K562 (cell line): ENCODE measurements around the gene NFAM1. TPM values are rescaled to one million over a fixed set of nuclear protein-coding genes. Genes with fewer than 3 reads are reported as not detected.

Experiments used
- ATAC-seq: fragments of 200-7000 bp; cut with Tn5 transposase; 3 replicates; pipeline ENCODE4 v1.9.1; 2020; ENCODE audit warnings: moderate library complexity
- BruUV-seq: library from RNA; stranded (reverse); fragments of 400-500 nt; replicated peaks from 2 replicates; lab custom pipeline; 2021; lab: Mats Ljungman, UMichigan
- CTCF ChIA-PET: fragments of 300-600 bp; formaldehyde crosslinking; extraction: SDS; loops from one replicate; lab custom pipeline; 2021; ENCODE audit warnings: low intra/inter-chr PET ratio; lab: Yijun Ruan, JAX
- POLR2A ChIA-PET: fragments of 300-600, 350-650 bp; sonication (Branson Sonifier 250); formaldehyde crosslinking; extraction: SDS; loops from one replicate; lab custom pipeline; 2021; ENCODE audit warnings: antibody characterized with exemption, inconsistent platforms; lab: Yijun Ruan, JAX
- DNase-seq, 4 experiments: peaks; one replicate each; pipeline versions ENCODE4 v3.0.0 to v3.0.0-alpha.2; 2011 to 2018; ENCODE audit warnings: low spot score in 3 of 4, mixed read lengths in 3 of 4; ENCODE audit errors: extremely low read depth in 1 of 4
- FAIRE-seq: peaks from 2 replicates; lab custom pipeline; 2011; peaks lifted over from hg19 to GRCh38; lab: Jason Lieb, UNC
- H2AFZ ChIP-seq: 2 replicates; pipeline ENCODE4 v1.6.0; 2011; ENCODE audit warnings: low read depth, low read length, control low read depth, inconsistent platforms
- H3K27ac ChIP-seq: fragments of 200-600 bp; 3 replicates; pipeline ENCODE4 v1.8.0; 2011; ENCODE audit warnings: low read depth, mild to moderate bottlenecking, control low read depth, inconsistent platforms, low read length, moderate library complexity, mixed read lengths; ENCODE audit errors: extremely low read depth
- H3K27me3 ChIP-seq, 2 experiments: fragments of 300-600 bp in 1 of 2; 2 replicates in 1 of 2; 3 replicates in 1 of 2; pipeline versions ENCODE4 v1.6.0 to v1.8.0; 2011; ENCODE audit warnings: inconsistent platforms in 2 of 2, low read length in 2 of 2, mild to moderate bottlenecking in 1 of 2, mixed read lengths in 1 of 2, moderate library complexity in 1 of 2; ENCODE audit not compliant: control insufficient read depth in 2 of 2, insufficient read depth in 2 of 2
- H3K36me3 ChIP-seq: fragments of 300-600 bp; 3 replicates; pipeline ENCODE4 v1.8.0; 2011; ENCODE audit warnings: mild to moderate bottlenecking, low read length, inconsistent platforms; ENCODE audit not compliant: control insufficient read depth, insufficient read depth
- H3K4me1 ChIP-seq, 2 experiments: fragments of 200-600 bp in 1 of 2; replicated peaks in 1 of 2; 2 replicates in 1 of 2; 3 replicates in 1 of 2; pipeline versions ENCODE4 v1.5.1 to v1.8.0; 2011; ENCODE audit warnings: inconsistent platforms in 2 of 2, low read length in 2 of 2, mild to moderate bottlenecking in 1 of 2, mixed read lengths in 1 of 2, moderate library complexity in 1 of 2; ENCODE audit not compliant: control insufficient read depth in 2 of 2, insufficient read depth in 2 of 2
- H3K4me2 ChIP-seq: 2 replicates; pipeline ENCODE4 v1.6.1; 2011; ENCODE audit warnings: low read length, control low read depth, inconsistent platforms, mixed read lengths; ENCODE audit not compliant: insufficient read depth
- H3K4me3 ChIP-seq: fragments of 200-600 bp; sonication (generic), shearing (Covaris generic); 2 replicates; pipeline ENCODE4 v1.5.1; 2016; ENCODE audit warnings: control low read depth, inconsistent platforms
- H3K79me2 ChIP-seq: fragments of 200-600 bp; 3 replicates; pipeline ENCODE4 v1.8.0; 2011; ENCODE audit warnings: low read length, inconsistent platforms; ENCODE audit not compliant: control insufficient read depth, insufficient read depth
- H3K9ac ChIP-seq, 2 experiments: 2 replicates each; pipeline versions ENCODE4 v1.6.0 to v1.6.1; 2011; ENCODE audit warnings: low read depth in 2 of 2, low read length in 2 of 2, control low read depth in 1 of 2, inconsistent platforms in 1 of 2, mild to moderate bottlenecking in 1 of 2, mixed read lengths in 1 of 2; ENCODE audit not compliant: insufficient read depth in 1 of 2
- H3K9me1 ChIP-seq: one replicate; pipeline ENCODE4 v1.6.0; 2011; ENCODE audit warnings: inconsistent platforms, mild to moderate bottlenecking, low read length, moderate library complexity; ENCODE audit not compliant: control insufficient read depth, insufficient read depth
- H3K9me3 ChIP-seq: replicated peaks from 2 replicates; pipeline ENCODE4 v1.5.1; 2011; ENCODE audit warnings: low read depth, low read length, inconsistent platforms; ENCODE audit not compliant: control insufficient read depth, insufficient read depth
- H4K20me1 ChIP-seq: replicated peaks from 2 replicates; pipeline ENCODE4 v1.6.1; 2011; ENCODE audit warnings: low read length, inconsistent platforms, mixed read lengths; ENCODE audit not compliant: control insufficient read depth, insufficient read depth
- CREB3 ChIP-seq: fragments of 450-650 bp; conservative IDR thresholded peaks from 2 replicates; pipeline ENCODE4 v1.6.1; 2016; ENCODE audit warnings: missing genetic modification characterization, low read depth, mild to moderate bottlenecking, missing compliant biosample characterization, moderate library complexity
- E2F3 ChIP-seq: fragments of 250-450 bp; sonication (Bioruptor Pico); IDR thresholded peaks from 2 replicates; pipeline ENCODE4 v1.4.0; 2020; ENCODE audit warnings: mild to moderate bottlenecking
- GABPB1 ChIP-seq: sonication (generic); formaldehyde crosslinking; IDR thresholded peaks from 2 replicates; pipeline ENCODE4 v1.8.0; 2022; ENCODE audit warnings: mild to moderate bottlenecking, missing genetic modification reagents
- HSF4 ChIP-seq: fragments of 250-450 bp; sonication (Bioruptor Pico); IDR thresholded peaks from 2 replicates; pipeline ENCODE4 v2.1.2; 2022; ENCODE audit warnings: mild to moderate bottlenecking, moderate library complexity, borderline replicate concordance
- IFI16 ChIP-seq: fragments of 250-450 bp; sonication (Bioruptor Pico); IDR thresholded peaks from 2 replicates; pipeline ENCODE4 v2.1.2; 2022; ENCODE audit warnings: mild to moderate bottlenecking, inconsistent platforms
- KDM1A ChIP-seq, 2 experiments: fragments of 450-650 bp; IDR thresholded peaks; 2 replicates each; pipeline ENCODE4 v1.6.1; 2016; ENCODE audit warnings: mild to moderate bottlenecking in 2 of 2
- MCM5 ChIP-seq: fragments of 450-650 bp; IDR thresholded peaks from 2 replicates; pipeline ENCODE4 v1.6.1; 2016; ENCODE audit warnings: low read depth
- NFXL1 ChIP-seq: fragments of 450-650 bp; formaldehyde crosslinking; IDR thresholded peaks from 2 replicates; pipeline ENCODE4 v1.4.0; 2021; ENCODE audit warnings: mild to moderate bottlenecking
- NONO ChIP-seq, 2 experiments: fragments of 200-400 bp in 1 of 2; fragments of 450-650 bp in 1 of 2; formaldehyde crosslinking in 1 of 2; IDR thresholded peaks; 2 replicates each; pipeline ENCODE4 v1.6.1; 2017; ENCODE audit warnings: low read depth in 2 of 2, mild to moderate bottlenecking in 2 of 2, moderate library complexity in 2 of 2, low read length in 1 of 2
- POLR3G ChIP-seq: IDR thresholded peaks from 2 replicates; pipeline ENCODE4 v1.6.1; 2011; ENCODE audit not compliant: insufficient read length, insufficient replicate concordance; ENCODE audit errors: extremely low read depth
- PRMT5 ChIP-seq: sonication (generic); formaldehyde crosslinking; IDR thresholded peaks from 2 replicates; pipeline ENCODE4 v1.5.0; 2020; ENCODE audit warnings: missing genetic modification reagents
- RAD51 ChIP-seq: fragments of 450-650 bp; IDR thresholded peaks from 2 replicates; pipeline ENCODE4 v1.7.1; 2016; ENCODE audit warnings: low read depth, mild to moderate bottlenecking, borderline replicate concordance
- RB1 ChIP-seq: fragments of 450-650 bp; IDR thresholded peaks from 2 replicates; pipeline ENCODE4 v1.6.1; 2017; ENCODE audit warnings: low read depth, mild to moderate bottlenecking
- RBM15 ChIP-seq: fragments of 200-400 bp; formaldehyde crosslinking; IDR thresholded peaks from 2 replicates; pipeline ENCODE4 v1.6.1; 2018; ENCODE audit warnings: mild to moderate bottlenecking, low read length, moderate library complexity; ENCODE audit not compliant: insufficient read depth
- RCOR1 ChIP-seq, 2 experiments: IDR thresholded peaks; 2 replicates each; pipeline ENCODE4 v1.6.1; 2012; ENCODE audit warnings: low read depth in 2 of 2, low read length in 2 of 2, borderline replicate concordance in 1 of 2, improper control_type of control experiment in 1 of 2
- RFX5 ChIP-seq: IDR thresholded peaks from 2 replicates; pipeline ENCODE4 v1.6.1; 2011; ENCODE audit warnings: low read depth, mild to moderate bottlenecking, improper control_type of control experiment, low read length
- RUNX1 ChIP-seq: sonication (generic); IDR thresholded peaks from 2 replicates; pipeline ENCODE4 v1.6.1; 2016; ENCODE audit warnings: antibody characterized with exemption, low read depth
- ZNF184 ChIP-seq: sonication (generic); formaldehyde crosslinking; IDR thresholded peaks from 2 replicates; pipeline ENCODE4 v1.5.0; 2020; ENCODE audit warnings: missing genetic modification reagents
- ZNF507 ChIP-seq: conservative IDR thresholded peaks from 2 replicates; pipeline ENCODE4 v1.6.1; 2017; ENCODE audit warnings: missing genetic modification characterization, missing compliant biosample characterization
- WGBS: fragments of 100-300 bp; shearing (Covaris generic); methylation state at CpG from one replicate; pipeline ENCODE4 v1.1.6; 2016; ENCODE audit warnings: low coverage, mixed read lengths; ENCODE audit not compliant: insufficient coverage; ENCODE audit errors: missing lambda C conversion rate; 5-methylcytosine and 5-hydroxymethylcytosine counted together
- in situ Hi-C: fragments of 300-500 bp; cut with MboI; formaldehyde crosslinking; loops from 4 replicates; pipeline ENCODE4 v1.15.0; 2018; ENCODE audit warnings: inconsistent platforms, mixed read lengths
- intact Hi-C: fragments of 100-400 bp; cut with micrococcal nuclease; formaldehyde crosslinking; loops from 2 replicates; pipeline ENCODE4 v1.14.2; 2022
- polyA plus RNA-seq, 8 experiments: library from polyadenylated mRNA; depleted of rRNA in 4 of 8; stranded (reverse) in 5 of 8; unstranded in 3 of 8; fragments of >200 nt; fragmentation: Nextera tagmentation in 2 of 8; fragmentation: Illumina TruSeq in 1 of 8; extraction: Ambion mirVana in 2 of 8; extraction: Trizol in 1 of 8; gene quantifications; 2 replicates each; pipeline versions ENCODE4 v1.2.1 to v1.2.3, GENCODE V29; 2011 to 2014; ENCODE audit warnings: inconsistent platforms in 1 of 8, missing spikeins in 1 of 8
- total RNA-seq, 7 experiments: library from RNA; depleted of rRNA in 6 of 7; stranded (reverse); fragments of >200 nt in 6 of 7; fragmentation: Illumina TruSeq in 2 of 7; extraction: Trizol in 2 of 7; gene quantifications; 2 replicates each; pipeline versions ENCODE4 v1.2.1 to v1.2.3, GENCODE V29; 2011 to 2021; ENCODE audit warnings: low replicate concordance in 1 of 7

Gene NFAM1
- total and polyA plus RNA-seq, 9 of the 15 experiments (the other 6 are each of a cell fraction or from before 2014, with no cell fraction given): 0.01 to 0.18 (median 0.03) TPM; not detected in 5

GRCh38 chr22:42364604-42365110, 67.5 kb downstream of the NFAM1 start:
- H3K9me1 ChIP-seq: no peaks in the 10 kb centered on the region
- H4K20me1 ChIP-seq: peaks cover 9% of the 10 kb centered on the region; the same call in 1 of the 2 replicates
- no peak for DNase-seq
- BruUV-seq: no TSS peak
- TF ChIP-seq KDM1A (IDR thresholded peaks at IDR 0.05): no peak
- TF ChIP-seq CREB3 (tag): no peak
- no peak for TF ChIP-seq NONO (IDR thresholded peaks at IDR 0.05; ENCODE audit: low read depth in 2 of 2, low read length in 1 of 2)
- TF ChIP-seq RUNX1: no peak
- no peak for TF ChIP-seq ZNF184 (CRISPR knock-in tag)
- TF ChIP-seq RBM15: no peak
- no peak for TF ChIP-seq MCM5
- no peak for TF ChIP-seq RCOR1 (IDR thresholded peaks at IDR 0.05; ENCODE audit: borderline replicate concordance in 1 of 2, low read depth in 2 of 2, low read length in 2 of 2)
- no peak for TF ChIP-seq PRMT5 (CRISPR knock-in tag)
- TF ChIP-seq RAD51: no peak
- TF ChIP-seq GABPB1 (CRISPR knock-in tag): no peak
- TF ChIP-seq RB1: no peak
- no peak for TF ChIP-seq HSF4 (CRISPR knock-in tag)
- TF ChIP-seq E2F3: no peak
- no peak for TF ChIP-seq IFI16 (CRISPR knock-in tag)
- TF ChIP-seq POLR3G: no peak
- no peak for TF ChIP-seq RFX5
- no peak for TF ChIP-seq NFXL1 (CRISPR knock-in tag)
- TF ChIP-seq ZNF507 (tag): no peak
- TF ChIP-seq, all 486 proteins: peak for 0
- Histone ChIP-seq H2AFZ (no peak overlapping the region), H3K4me2 (no peak overlapping the region), H3K9ac (no peak overlapping the region), H3K27ac (no peak overlapping the region), H3K4me3 (no peak overlapping the region), H3K36me3 (no peaks in the 10 kb centered on the region), H3K27me3 (peaks cover 25 to 70% of the 10 kb centered on the region in 2 experiments; a peak in 4 of 5 replicates), H3K4me1 (peaks cover 3 to 10% of the 10 kb centered on the region in 2 experiments; a peak in 3 of 5 replicates), H3K9me3 (no peaks in the 10 kb centered on the region), H3K79me2 (no peaks in the 10 kb centered on the region)
- in situ Hi-C loops (no loop called here), intact Hi-C loops (no loop called here)
- CTCF ChIA-PET: no interaction called here
- FAIRE-seq: no peak
- ATAC-seq: no peak
- WGBS: 6% methylated on average over 10 of the region's 13 CpGs
- POLR2A ChIA-PET: interaction anchor here (1.2 kb wide), 1 partner anchor 18 kb away, joined by 5 read pairs; no protein-coding TSS in a partner anchor
